CD4-positive, alpha-beta T cell treated with Interferon alpha-2 for 1 hour (primary cell): ENCODE data around the gene PSMB7.

Experiments used
- DNase-seq, 2 donors: peaks; one replicate each; pipeline ENCODE4 v3.0.0-alpha.2; 2020 to 2022

PSMB7 gene

DNA sequence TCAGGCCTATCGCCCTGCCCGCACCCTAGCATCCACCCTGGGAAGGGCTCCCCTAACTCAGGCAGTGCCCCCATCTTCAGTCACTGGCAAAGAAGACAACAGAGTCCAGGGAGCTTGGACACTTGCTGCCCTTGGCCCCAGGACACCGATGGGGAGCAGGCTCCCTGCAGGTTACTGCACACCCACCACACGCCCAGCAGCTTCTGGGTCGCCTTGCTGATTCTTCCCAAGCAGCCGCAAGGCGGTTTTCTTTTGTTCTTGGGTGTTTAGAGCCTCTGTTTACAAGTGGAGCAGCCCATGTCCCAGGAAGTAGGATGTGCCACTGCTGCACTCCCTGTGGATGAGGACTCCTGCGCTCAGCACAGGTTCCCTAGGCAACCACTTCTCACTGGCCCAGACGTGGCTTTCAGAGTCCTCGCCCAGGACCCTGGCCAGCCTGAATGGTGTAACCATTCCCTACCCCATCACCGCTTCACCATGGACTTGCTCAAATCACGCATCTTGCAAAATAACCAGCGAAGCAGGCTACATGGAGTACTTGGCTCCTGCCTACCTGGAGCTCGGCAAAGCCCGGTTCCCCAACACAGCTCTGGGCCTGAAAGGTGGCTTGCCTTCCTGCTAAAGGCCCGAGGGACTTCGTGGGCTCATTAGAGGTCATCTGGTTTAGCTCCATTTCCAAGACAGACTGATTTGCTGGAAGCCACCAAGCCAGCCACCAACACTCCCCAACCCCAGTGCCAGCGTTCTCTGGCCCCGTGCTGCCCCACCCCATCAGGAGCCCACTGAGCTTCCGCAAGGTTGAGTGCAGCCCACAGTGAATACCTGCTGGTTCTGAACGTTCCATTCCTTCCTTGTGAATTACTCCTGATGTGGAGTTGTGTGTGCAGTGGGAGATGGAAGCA, 60.0 kb downstream of the PSMB7 start:
- no peak for DNase-seq

- DNase-seq = no peak
These were observed 60.8 kb downstream of the PSMB7 start for GRCh38 chr9:124354346-124355038.

GRCh38 chr9:124353811-124354274, 61.4 kb downstream of the PSMB7 start:
- DNase-seq = no peak

GRCh38 chr9:124353166-124353768, 62.0 kb downstream of the PSMB7 start:
- DNase-seq = no peak

- no peak for DNase-seq
These were observed 62.6 kb downstream of the PSMB7 start for GRCh38 chr9:124352616-124353015.

GRCh38 chr9:124351672-124352468, 63.4 kb downstream of the PSMB7 start:
- no peak for DNase-seq

DNA sequence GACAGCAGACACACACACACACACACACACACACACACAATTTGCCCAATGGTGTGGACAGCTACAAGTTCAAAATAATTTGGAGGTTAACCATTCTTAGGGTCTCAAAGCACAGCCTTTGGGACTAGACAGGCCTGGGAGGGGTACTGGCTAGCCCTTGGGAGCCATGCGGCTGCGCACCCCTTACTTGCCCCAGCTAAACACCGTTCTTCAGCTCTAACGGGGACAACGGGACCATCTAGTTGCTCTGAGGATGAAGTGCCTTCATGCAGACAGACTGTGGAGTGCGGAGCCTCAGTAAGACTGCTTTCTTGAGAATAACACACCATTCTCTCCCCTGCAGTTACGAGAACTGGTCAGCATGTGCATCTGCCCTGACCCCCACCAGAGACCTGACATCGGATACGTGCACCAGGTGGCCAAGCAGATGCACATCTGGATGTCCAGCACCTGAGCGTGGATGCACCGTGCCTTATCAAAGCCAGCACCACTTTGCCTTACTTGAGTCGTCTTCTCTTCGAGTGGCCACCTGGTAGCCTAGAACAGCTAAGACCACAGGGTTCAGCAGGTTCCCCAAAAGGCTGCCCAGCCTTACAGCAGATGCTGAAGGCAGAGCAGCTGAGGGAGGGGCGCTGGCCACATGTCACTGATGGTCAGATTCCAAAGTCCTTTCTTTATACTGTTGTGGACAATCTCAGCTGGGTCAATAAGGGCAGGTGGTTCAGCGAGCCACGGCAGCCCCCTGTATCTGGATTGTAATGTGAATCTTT, 64.6 kb downstream of the PSMB7 start:
- DNase-seq = no peak

- no peak for DNase-seq
These were observed 65.4 kb downstream of the PSMB7 start for GRCh38 chr9:124349675-124350493.

DNA sequence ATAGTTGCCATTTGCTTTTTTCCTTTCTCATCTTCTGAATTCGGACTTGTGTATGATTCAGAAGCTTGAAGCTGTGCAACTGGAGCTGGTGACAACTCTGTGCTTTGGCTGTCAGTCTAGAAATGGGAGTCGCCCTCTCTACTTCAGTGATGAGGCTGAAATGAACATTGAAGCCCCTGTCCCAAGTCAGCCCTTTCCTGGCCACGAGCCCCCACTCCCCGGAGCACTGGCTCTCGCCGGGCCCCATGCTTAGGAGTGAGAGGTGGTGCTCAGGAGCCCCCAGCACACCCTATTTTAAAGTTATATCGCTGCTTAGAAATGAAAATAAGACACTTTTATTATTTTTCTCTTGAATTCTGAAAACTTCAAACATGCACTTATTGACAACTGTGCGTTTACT, 66.0 kb downstream of the PSMB7 start:
- DNase-seq = no peak

DNA sequence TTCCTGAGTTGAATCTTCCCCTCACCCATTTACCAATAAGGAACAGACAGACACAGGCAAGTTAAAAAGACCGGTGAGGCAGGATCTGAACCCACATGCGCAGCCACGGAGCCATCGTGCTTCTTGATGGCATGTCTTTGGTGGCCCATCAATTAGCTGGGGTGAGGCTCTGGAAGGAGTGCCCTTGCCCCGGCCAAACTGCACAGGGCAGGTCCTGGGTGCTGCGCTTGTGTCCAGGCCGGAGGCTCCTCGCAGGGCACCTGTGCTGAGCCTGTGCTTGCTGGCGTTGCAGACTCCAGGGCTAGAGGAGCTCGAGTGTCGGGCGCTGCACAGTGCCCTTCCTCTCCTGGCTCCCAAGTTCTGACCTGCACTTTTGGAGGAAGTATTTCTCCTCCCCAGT, 66.4 kb downstream of the PSMB7 start:
- DNase-seq = no peak

- no peak for DNase-seq
These were observed 66.9 kb downstream of the PSMB7 start for GRCh38 chr9:124348363-124348762.

GRCh38 chr9:124347968-124348358, 67.3 kb downstream of the PSMB7 start:
- DNase-seq = no peak

GRCh38 chr9:124347206-124347967, 67.9 kb downstream of the PSMB7 start:
- no peak for DNase-seq

DNA sequence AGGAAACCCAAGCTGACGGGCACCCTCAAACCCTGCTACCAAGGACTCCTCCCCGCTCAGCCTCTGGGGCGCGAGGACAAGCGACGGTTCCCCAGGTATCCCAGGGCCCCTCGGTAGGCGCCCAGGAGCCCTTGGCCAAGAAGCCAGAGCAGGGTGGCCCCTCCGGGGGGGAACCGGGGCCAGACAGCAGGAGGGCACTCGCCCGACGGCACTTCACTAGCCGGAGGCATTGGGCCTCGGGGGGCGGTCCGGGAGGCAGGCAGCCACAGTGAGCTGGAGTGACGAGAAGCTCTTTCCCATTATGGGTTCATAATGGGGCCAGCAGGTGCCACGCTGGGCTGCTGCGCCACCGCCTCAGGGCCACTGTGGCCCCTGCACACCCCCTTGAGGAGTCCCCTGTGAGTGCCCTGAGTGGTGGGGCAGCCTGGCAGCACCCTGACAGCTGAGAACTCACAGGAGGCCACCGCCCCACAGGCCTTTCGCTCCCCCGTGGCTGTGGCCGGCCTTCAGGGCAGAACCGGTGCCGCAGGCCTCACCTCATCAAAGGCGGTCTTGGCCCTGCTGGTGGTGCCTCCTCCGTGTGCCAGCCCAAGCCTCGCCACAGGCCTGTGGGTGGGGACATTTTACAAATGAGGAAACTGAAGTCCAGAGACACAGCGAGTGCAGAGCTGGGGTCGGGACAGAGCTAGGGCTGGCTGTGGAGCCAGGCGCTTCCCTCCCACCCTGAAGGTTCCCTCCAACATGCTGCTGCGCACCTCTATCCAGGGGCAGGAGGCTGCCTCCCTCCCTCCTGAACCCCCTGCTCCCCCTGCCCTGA, 68.7 kb downstream of the PSMB7 start:
- DNase-seq = no peak

DNA sequence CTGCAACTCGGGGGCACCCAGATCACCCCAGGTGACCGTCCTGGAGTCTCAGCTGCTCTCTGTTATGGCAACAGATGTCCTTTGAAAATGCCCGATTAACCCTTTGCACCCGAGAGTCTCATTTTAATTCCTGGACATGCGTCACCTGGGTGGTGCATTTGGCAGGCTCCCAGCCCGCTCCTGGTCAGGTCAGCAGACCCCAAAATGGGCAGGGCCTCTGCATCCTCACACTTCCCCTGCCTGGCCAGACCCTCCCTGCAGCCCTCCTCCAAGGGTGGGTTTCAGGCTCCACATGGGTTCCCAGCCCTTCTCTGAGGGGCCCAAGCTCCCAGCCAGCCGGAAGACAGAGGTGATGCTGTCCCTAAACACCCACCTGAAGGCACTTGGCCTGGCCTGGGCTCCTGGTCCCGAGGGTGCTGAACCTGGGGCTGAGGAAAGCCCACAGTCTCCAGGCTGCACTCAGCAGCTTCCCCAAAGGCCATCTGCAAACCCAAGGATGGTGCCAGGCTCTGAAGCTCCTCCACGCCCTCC, 69.4 kb downstream of the PSMB7 start:
- DNase-seq = no peak

GRCh38 chr9:124345063-124345462, 70.2 kb downstream of the PSMB7 start:
- no peak for DNase-seq

DNA sequence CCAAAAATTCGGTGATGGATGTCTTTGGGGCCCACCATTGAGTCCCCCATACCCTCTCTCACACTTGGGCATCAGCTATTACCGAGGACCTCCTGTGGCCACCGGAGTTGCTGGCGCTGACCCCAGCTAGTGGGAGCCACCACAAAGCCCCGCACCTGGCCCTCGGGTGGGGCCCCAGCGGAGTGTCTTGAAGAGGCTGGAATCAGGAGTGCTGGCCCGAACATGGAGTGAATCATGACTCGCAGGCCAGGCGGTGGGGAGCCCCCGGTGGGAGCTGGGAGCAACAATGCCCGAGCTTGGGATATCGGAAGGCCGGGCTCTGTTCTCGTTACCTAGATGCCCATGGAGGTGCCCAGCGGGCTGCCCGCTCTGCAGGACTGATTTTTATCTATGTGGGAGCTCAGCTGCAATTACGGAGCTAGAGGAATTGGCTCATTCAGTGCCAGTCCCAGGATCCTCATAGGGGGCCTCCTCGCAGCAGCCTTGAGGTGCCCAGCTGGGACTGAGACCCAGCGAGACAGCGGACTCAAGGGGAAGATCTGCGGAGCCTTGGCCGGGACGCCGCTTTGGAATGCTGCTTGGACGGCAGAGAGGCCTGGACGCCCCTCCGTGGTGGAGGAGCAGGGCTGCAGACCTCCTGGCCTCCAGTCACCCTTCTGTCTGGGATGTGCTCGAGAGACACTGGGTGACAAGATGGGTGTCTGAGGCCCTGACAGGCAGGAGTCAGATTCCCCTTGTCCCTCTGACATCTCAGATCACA, 70.8 kb downstream of the PSMB7 start:
- no peak for DNase-seq

DNA sequence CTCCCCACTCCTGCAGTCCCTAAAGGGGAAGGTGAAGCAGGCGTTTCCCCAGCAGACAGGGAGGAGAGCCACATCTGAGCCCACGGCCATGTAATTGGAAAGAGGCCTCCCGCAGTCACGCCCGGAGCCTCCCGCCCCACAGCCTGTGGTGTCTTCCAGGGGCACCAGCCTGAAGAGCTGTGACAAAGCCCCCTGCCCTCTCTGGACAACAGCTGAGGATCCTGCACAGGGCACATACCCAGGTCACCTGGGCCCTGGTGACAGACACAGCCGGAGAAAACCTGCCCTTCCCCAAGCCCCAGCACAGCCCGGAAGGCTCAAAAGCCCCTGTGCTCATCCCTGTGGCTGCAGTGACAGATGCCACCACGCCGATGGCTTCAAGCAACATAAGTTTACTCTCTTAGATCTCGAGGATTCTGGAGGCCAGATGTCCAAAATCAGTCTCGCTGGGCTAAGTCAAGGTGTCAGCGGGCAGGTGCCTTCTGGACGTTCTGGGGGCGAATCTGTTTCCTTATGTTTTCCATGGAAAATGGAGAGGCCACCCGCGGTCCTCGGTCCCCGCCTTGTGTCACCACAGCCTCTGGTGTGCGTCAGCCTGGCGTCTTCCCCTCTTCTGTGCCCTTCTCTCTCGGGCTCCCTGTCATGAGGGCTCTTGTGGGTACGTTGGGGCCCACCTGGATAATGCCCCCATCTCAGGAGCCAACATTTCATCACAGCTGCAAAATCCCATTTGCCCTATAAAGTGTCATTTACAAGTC, 71.5 kb downstream of the PSMB7 start:
- DNase-seq = no peak
